ENCODE data around the gene CASTOR2.
"Not testable (repeated sequence)": the region's sequence is repeated elsewhere in the genome, so short reads cannot be mapped to it uniquely, and the experiment has no call there.

Gene CASTOR2

DNA sequence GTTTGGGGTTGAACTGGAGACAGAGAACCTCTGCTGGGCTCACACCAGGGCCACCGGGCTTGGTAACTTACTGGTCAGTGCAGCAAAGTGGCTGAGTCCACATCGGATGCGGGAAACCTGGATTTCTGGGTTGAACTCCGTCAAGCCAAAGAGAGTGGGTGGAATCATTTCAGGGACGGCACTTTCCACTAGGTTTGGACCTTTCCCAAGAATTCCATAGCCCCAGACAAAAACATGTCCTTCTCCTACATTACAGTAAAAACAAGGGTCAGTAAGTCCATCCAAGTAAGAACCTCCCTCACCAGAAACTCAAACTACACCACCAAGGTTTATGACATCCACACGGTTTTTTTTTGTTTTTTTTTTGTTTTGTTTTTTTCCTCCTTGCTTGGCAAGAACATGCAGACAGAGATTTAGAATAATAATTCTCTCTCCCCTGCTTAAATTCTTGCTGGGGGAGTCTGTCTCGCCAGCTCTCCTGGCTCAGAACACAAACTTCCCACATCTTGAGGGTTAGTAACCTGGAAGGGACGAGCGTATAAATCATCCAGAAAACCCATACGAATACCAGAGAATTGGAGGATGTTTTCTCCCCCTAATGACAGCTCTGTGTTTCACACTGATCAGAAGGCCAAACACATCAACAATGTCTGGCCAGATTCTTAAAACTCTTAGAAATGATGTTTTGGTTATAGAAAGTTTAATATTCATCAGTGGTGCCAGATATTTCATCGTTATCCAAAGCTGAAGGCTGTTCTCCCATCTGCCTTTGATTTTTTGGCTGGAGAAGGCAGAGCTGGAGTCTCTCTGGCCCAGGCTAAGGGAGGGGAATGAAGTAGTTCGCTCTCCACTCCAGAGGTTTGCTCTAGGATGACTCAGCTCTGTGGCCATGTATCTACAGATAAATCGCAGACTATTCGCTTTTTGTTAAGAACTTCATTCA, 91.6 kb downstream of the CASTOR2 start:
- DNase-seq, result no peak

DNA sequence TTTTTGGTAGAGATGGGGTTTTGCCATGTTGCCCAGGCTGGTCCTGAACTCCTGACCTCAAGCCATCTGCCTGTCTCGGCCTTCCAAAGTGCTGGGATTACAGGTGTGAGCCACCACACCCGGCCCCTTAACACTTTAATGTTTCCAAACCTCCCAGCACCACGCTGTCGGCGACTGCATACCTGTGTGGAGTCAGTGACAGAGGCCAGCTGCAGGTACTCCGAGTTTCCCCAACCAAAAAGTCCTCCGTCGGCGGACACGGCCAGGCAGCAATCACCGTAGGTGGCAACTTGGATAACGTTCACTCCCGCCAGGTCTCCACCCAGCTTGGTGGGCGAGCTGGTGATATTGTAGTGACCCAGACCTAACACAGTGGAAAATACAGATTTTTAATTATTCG, 93.9 kb downstream of the CASTOR2 start:
- DNase-seq, result no peak

DNA sequence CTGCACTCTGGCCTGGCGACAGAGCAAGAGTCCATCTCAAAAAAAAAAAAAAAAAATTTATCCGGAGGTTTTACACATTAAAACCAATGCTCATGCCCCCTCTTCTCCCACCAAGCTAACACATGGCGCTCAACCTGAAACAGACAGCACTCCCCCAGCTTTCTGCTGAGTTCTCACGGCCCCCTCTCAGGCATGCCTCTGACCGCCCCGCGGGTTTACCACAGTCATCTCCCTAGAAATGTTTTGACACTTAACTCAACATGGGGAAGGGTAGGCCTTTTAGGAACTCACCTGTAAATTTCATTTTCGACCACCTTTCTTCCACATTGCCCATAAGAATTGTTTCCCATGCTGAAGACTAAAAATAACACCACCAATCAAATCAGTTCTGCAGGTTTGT, 99.8 kb downstream of the CASTOR2 start:
- no peak for DNase-seq

DNA sequence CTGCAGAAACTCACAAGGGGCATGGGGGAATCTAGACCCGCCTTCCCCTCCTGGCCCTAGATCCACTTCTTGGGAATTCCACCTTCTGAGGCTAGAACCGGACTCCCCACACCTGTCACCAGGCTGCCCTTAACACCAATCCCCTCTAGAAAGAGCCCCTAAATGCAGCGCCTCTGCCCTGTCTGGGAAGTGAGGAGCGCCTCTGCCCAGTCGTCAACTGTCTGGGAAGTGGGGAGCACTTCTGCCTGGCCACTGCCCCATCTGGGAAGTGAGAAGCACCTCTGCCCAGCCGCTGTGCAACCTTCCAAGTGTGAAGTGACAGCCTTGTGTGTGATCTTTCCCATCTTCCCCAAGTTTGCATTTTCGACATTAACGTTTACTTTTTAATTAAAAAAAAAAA, 100.3 kb downstream of the CASTOR2 start:
- no peak for DNase-seq

DNA sequence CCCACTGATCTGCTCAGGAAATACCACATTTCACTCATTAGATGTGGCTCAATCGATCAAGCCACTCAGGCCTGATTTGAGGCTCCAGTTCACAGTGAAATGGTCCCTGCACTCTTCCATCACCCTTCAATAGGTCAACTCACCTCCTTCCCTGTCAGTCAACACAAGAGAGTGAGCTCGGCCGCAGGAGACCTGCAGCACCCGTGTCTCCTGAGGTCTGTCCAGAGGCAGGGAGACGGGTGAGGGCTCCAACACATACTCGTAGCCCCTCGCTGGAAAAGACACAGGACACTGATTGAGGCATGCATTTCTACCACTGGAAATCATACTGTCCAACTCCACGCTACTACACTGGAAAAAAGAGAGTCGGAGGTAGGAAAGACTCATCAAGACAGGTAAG, 102.0 kb downstream of the CASTOR2 start:
- DNase-seq, result no peak

DNA sequence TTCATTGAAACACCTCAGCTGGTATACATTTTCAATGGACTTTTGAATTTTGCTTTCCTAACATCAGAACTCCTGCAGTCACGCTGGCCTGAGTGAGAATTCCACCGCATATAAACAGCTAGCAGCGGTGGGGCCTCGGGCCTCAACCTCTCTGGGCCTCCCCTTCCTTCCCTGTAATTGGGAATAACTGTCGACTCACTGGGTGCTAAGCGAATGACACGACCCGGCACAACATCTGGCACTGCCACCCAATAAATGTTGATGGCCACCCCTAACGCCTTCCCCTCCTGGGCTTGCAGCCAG, 108.4 kb downstream of the CASTOR2 start:
- no peak for DNase-seq

DNA sequence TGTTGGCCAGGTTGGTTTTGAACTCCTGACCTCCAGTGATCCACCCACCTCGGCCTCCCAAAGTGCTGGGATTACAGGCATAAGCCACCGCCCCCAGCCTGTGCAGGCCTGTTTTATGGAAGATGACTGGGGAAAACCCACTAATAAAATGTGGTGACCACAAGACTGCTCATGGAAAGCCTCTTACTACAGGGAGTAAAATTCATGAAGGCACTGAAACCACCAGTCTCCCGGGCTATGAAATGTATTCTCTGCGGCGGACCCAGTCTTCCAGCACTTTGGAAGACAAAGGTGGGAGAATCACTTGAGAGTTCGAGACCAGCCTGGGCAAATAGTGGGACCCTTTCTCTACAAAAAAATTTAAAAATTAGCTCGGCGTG, 109.7 kb downstream of the CASTOR2 start:
- not testable (repeated sequence) for DNase-seq
